Fibroblast of the aortic adventitia (primary cell): ENCODE results near the gene S100A16. TPM values are rescaled to one million over a fixed set of nuclear protein-coding genes. Genes with fewer than 3 reads are reported as not detected.
"Not testable (repeated sequence)": the region's sequence is repeated elsewhere in the genome, so short reads cannot be mapped to it uniquely, and the experiment has no call there.

Experiments
- DNase-seq: peaks from one replicate; pipeline ENCODE4 v3.0.0-alpha.2; 2010; ENCODE audit warnings: low read depth
- H3K4me3 ChIP-seq: 2 replicates; pipeline ENCODE4 v1.5.1; 2011; ENCODE audit warnings: low read depth, mild to moderate bottlenecking, control low read depth, low read length, moderate library complexity
- CTCF ChIP-seq: IDR thresholded peaks from 2 replicates; pipeline ENCODE4 v1.5.1; 2011; ENCODE audit warnings: mild to moderate bottlenecking, low read length, control low read depth, inconsistent platforms; ENCODE audit not compliant: insufficient read depth
- total RNA-seq: library from RNA; depleted of rRNA; stranded (reverse); fragments of >200 nt; gene quantifications from 2 replicates; pipeline ENCODE4 v1.2.3, GENCODE V29; 2012; ENCODE audit warnings: low replicate concordance

The S100A16 gene
- total RNA-seq, 1 donor = 406 TPM

DNA sequence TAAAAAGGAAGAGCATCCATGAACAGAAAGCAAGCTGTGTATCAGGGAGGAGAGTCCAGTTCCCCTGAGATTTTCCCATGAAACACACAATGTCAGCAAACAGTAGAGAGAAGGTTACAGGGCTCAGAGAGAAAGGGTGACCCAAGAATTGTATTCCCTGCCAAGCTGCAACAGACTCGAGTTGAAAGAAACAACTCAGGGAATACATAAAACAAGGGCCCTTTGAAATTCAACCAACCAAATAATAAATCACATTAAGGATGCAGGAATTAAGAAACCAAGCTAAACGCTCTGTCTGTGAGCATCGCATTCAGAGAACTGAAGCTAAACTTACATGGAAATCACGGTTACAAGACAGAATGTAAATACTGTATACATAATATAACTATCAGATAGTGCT lies 20.2 kb downstream of the S100A16 start:
- H3K4me3 ChIP-seq = no peak overlapping the region
- no peak for TF ChIP-seq CTCF
- no peak for DNase-seq

GRCh38 chr1:153588482-153588881 lies 24.5 kb downstream of the S100A16 start:
- H3K4me3 ChIP-seq = no peak overlapping the region
- no peak for TF ChIP-seq CTCF
- no peak for DNase-seq

DNA sequence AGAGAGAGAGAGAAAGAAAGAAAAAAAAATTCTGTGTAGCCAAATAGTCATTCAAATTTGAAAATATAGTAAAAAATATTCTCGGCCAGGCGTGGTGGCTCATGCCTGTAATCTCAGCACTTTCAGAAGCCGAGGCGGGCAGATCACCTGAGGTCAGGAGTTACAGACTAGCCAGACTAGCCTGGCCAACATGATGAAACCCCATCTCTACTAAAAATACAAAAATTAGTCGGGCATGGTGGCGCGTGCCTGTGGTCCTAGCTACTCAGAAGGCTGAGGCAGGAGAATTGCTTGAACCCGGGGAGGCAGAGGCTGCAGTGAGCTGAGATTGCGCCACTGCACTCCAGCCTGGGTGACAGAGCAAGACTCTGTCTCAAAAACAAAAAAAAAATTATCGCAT lies 24.9 kb downstream of the S100A16 start:
- not testable (repeated sequence) for H3K4me3 ChIP-seq, DNase-seq

DNA sequence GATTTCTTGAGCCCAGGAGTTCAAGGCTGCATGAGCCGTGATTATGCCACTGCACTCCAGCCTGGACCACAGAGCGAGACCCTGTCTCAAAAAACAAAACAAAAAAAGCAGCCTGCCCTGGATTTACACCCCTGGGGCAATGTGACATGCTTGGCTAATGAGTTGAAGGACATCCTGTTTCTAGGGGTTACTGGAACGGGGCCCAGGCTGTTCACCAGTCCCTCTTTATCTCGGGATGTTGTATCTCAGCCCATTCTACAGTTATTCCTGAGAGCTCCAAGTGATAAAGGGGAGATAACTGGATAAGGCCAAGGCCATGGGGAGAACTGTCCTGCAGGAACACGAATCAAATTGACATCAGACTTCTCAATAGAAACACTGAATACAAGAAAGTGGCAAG lies 25.6 kb downstream of the S100A16 start:
- H3K4me3 ChIP-seq = no peak overlapping the region
- TF ChIP-seq CTCF = no peak
- DNase-seq = no peak

DNA sequence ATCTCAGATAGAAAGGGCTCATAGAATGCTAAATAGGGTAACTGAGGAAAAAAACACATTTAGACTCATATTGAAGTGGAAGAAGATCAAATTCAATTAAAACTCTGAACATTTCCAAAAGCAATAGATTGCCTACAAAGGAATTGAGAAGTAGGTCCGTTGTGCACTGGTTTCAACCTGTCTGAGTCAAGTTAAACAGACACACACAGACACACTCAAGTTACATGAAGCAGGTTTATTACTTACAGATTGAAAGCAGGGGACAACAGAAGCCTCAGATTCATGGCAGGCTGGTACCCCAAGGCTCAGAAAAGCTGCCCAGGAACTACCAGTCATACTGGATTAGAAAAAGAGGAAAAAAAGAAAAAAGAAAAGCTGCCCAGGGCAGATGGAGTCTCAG lies 26.6 kb downstream of the S100A16 start:
- no peak for DNase-seq
- H3K4me3 ChIP-seq = no peak overlapping the region
- TF ChIP-seq CTCF = no peak

DNA sequence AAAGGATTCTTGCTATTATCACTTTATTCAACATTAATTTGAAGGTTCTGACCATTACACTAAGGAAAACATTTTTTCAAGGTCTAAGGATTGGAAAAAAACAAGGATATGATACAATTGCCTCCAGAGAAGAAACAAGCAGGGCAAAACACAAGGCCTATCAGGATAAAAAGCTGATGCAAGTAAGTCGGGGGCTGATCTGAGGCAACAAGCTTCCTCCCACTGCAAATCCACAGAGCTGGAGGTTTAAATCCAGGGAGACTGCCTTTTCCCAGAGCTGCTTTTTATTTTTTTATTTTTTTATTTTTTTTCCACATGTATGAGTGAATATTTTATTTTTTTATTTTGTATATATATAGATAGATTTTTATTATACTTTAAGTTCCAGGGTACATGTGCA lies 27.9 kb downstream of the S100A16 start:
- H3K4me3 ChIP-seq = no peak overlapping the region
- TF ChIP-seq CTCF = no peak
- DNase-seq = no peak

DNA sequence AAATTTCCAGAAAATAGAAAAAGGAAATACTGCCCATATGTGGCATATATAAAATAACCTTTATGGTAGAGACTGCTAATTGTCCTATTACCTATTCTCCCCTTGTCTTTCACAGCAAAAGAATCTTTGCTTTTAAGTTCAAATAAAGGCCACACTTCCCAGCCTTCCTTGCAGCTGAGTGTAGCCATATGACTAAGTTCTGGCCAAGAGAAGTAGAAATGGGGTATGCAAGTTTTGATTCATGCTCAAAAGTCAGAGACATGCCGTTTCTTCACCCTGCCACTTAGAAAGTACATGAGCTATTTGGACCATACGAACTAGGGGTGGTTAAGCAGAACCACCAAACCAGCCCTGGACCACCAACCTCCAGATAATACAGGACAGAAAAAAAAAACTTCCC lies 29.0 kb downstream of the S100A16 start:
- DNase-seq = no peak
- no peak for TF ChIP-seq CTCF
- H3K4me3 ChIP-seq = no peak overlapping the region

DNA sequence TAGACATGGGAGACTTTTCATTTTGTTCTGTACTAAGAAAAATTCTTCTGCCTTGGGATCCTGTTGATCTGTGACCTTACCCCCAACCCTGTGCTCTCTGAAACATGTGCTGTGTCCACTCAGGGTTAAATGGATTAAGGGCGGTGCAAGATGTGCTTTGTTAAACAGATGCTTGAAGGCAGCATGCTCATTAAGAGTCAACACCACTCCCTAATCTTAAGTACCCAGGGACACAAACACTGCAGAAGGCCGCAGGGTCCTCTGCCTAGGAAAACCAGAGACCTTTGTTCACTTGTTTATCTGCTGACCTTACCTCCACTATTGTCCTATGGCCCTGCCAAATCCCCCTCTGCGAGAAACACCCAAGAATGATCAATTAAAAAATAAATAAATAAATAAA lies 29.4 kb downstream of the S100A16 start:
- H3K4me3 ChIP-seq, DNase-seq: not testable (repeated sequence)

DNA sequence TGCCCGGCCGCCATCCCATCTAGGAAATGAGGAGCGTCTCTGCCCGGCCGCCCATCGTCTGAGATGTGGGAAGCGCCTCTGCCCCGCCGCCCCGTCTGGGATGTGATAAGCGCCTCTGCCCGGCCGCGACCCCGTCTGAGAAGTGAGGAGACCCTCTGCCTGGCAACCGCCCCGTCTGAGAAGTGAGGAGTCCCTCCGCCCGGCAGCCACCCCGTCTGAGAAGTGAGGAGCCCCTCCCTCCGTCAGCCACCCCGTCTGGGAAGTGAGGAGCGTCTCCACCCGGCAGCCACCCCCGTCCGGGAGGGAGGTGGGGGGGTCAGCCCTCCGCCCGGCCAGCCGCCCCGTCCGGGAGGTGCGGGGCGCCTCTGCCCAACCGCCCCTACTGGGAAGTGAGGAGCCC lies 30.1 kb downstream of the S100A16 start:
- DNase-seq = not testable (repeated sequence)

More for the DNA sequence above, 30.1 kb downstream of the S100A16 start:
- not testable (repeated sequence) for H3K4me3 ChIP-seq
